Astrocyte of the cerebellum (primary cell): Measurements from ENCODE around the gene GALNT1.

Experiments used
- DNase-seq: peaks from one replicate; pipeline ENCODE4 v3.0.0-alpha.2; 2011; ENCODE audit warnings: low read depth
- H3K4me3 ChIP-seq: 2 replicates; pipeline ENCODE4 v1.5.1; 2011; ENCODE audit warnings: mild to moderate bottlenecking, low read depth, low read length, moderate library complexity
- CTCF ChIP-seq: IDR thresholded peaks from 2 replicates; pipeline ENCODE4 v1.5.1; 2012; ENCODE audit warnings: low read length, low read depth, moderate library complexity, mild to moderate bottlenecking; ENCODE audit errors: missing control alignments
- in situ Hi-C: cut with HindIII; loops from 2 replicates; pipeline ENCODE4 v1.10.0; 2017; ENCODE audit warnings: low sequenced_read_pairs

The GALNT1 gene

DNA sequence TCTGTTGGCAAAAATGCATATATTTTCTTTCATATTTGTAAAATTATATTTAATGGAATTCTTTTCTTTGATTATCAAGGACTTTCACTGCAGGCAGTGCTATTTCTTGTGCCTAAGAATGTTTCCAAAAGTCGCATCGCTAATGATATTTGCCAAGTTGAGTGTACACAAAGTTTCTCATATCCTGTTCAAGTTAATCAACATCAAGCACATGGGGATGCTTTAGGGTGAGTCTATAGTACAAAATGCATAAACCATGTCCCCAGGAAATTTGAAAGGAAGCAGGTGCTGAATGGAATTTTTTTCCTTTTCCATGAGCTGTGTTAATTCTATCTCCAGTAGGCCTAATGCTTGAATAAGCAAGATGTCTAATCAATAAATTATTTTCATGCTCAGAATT lies 129.7 kb downstream of the GALNT1 start:
- no peak for DNase-seq
- no peak for TF ChIP-seq CTCF
- no peak overlapping the region for H3K4me3 ChIP-seq
- in situ Hi-C loops: no loop called here

DNA sequence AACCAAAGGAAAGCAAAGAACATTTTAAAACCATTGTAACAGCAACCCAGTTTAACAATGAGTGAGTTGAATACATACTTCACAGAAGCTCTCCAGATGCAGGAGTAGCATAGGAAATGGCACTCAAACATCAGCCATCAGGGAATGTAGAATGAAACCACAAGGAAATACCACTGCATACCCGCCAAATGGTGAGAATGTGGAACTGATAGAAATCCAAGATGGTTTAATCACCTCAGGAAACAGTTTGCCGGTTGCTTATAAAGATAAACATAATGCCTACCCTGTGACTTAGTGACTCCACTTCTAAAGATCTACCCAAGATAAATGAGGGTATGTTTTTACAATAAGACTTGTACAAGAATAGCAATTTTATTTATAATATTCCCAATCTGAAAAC lies 132.0 kb downstream of the GALNT1 start:
- in situ Hi-C loops: no loop called here
- TF ChIP-seq CTCF: no peak

GRCh38 chr18:35714539-35714938 lies 133.0 kb downstream of the GALNT1 start:
- H3K4me3 ChIP-seq: no peak overlapping the region
- no peak for TF ChIP-seq CTCF
- no peak for DNase-seq
- in situ Hi-C loops: no loop called here

More for the DNA sequence above, 132.0 kb downstream of the GALNT1 start:
- H3K4me3 ChIP-seq: no peak overlapping the region
- DNase-seq: peak; percentile 19

DNA sequence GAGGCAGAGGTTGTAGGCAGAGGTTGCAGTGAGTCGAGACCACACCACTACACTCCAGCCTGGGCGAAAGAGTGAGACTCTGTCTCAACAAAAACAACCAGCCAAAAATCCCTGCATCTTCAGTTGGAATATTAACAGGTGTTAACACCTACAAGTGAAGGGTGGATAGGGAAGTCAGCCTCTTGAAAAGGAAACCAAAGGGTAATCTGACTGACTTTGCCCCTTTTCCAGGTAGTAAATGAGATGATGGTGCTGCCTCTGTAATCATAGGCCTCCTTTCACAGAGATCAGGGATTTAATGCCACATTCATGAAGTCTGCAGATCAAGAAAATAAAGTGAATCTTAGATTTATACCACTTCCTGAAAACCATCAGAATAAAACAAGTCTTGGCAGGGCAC lies 133.6 kb downstream of the GALNT1 start:
- no peak for DNase-seq
- TF ChIP-seq CTCF: no peak
- in situ Hi-C loops: no loop called here
- no peak overlapping the region for H3K4me3 ChIP-seq

GRCh38 chr18:35716169-35716831 lies 134.8 kb downstream of the GALNT1 start:
- no peak for DNase-seq
- in situ Hi-C loops: no loop called here
- no peak for TF ChIP-seq CTCF
- no peak overlapping the region for H3K4me3 ChIP-seq

DNA sequence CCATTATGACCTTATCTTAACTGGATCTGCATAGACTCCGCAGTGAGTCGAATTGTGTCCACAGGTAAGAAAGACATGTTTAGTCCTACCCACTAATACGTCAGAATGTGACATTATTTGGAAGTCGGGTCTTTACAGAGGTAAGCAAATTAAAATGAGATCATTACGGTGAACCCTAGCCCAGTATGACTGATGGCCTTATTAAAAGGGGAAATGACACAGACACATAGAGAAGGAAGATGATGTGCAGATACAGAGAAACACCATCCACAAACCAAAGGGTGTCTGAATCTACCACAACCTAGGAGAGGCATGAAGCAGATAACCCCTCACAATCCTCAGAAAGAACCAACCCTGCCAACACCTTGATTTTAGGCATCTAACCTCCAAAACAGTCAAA lies 135.6 kb downstream of the GALNT1 start:
- in situ Hi-C loops: no loop called here
- TF ChIP-seq CTCF: no peak

More for the DNA sequence above, 135.6 kb downstream of the GALNT1 start:
- no peak for DNase-seq
- H3K4me3 ChIP-seq: no peak overlapping the region
